SIG-M5 treated with dmso at 0.1 percent for 504 hours (cell line): ENCODE measurements around the gene ARID1B.

Experiments
- DNase-seq: peaks from one replicate; lab custom pipeline; 2025; ENCODE audit not compliant: unreplicated experiment; lab: John Stamatoyannopoulos, UW

The ARID1B gene

DNA sequence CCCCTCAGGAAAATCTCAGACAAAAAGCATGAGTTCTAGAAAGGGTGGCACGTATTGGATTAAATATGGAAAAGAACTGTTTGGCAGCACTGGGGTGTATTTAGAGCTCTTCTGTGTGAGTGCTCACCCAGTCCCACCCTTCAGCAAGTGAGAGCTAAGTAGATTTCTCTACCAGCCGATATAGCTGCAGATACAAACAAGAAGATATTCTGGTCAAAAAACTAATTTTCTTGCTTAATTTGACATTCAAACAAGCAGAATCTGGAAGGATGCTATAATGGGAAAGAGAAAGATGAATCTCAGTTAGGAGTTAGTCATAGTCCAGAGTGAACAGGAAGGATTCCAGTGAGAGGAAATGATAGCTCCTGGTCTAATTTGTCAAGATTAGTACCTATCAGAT lies 314.1 kb downstream of the ARID1B start:
- no peak for DNase-seq

GRCh38 chr6:157091856-157092460 lies 314.8 kb downstream of the ARID1B start:
- no peak for DNase-seq

GRCh38 chr6:157092736-157093135 lies 315.6 kb downstream of the ARID1B start:
- DNase-seq, result no peak

- no peak for DNase-seq
These were observed 316.4 kb downstream of the ARID1B start for GRCh38 chr6:157093536-157093935.

- no peak for DNase-seq
These were observed 316.9 kb downstream of the ARID1B start for GRCh38 chr6:157094038-157094437.

GRCh38 chr6:157095084-157095483 lies 317.9 kb downstream of the ARID1B start:
- no peak for DNase-seq

- no peak for DNase-seq
These were observed 318.4 kb downstream of the ARID1B start for GRCh38 chr6:157095569-157095968.

GRCh38 chr6:157096105-157096504 lies 318.9 kb downstream of the ARID1B start:
- DNase-seq, result no peak

- no peak for DNase-seq
These were observed 319.3 kb downstream of the ARID1B start for GRCh38 chr6:157096522-157096921.

- no peak for DNase-seq
These were observed 320.2 kb downstream of the ARID1B start for GRCh38 chr6:157097255-157097955.

DNA sequence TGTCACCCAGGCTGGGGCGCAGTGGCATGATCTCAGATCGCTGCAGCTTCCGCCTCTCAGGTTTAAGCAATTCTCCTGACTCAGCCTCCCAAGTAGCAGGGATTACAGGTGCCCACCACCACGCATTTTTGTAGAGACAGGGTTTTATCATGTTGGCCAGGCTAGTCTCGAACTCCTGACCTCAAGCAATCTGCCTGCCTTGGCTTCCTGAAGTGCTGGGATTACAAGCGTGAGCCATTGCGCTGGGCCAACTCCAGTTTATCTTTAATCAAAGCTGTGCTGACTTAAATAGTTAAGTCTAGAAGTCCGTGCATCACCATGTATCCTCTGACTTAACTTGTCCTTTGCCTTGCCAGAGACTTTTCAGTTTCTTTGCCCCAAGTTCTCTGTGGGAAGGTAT lies 321.8 kb downstream of the ARID1B start:
- DNase-seq, result no peak

- no peak for DNase-seq
These were observed 322.9 kb downstream of the ARID1B start for GRCh38 chr6:157099912-157100593.

- DNase-seq, result no peak
These were observed 324.0 kb downstream of the ARID1B start for GRCh38 chr6:157101166-157101565.

- DNase-seq, result no peak
These were observed 327.6 kb downstream of the ARID1B start for GRCh38 chr6:157104803-157105202.

- DNase-seq, result no peak
These were observed 329.3 kb downstream of the ARID1B start for GRCh38 chr6:157106487-157106886.

GRCh38 chr6:157107571-157107914 lies 330.4 kb downstream of the ARID1B start:
- DNase-seq, result no peak

DNA sequence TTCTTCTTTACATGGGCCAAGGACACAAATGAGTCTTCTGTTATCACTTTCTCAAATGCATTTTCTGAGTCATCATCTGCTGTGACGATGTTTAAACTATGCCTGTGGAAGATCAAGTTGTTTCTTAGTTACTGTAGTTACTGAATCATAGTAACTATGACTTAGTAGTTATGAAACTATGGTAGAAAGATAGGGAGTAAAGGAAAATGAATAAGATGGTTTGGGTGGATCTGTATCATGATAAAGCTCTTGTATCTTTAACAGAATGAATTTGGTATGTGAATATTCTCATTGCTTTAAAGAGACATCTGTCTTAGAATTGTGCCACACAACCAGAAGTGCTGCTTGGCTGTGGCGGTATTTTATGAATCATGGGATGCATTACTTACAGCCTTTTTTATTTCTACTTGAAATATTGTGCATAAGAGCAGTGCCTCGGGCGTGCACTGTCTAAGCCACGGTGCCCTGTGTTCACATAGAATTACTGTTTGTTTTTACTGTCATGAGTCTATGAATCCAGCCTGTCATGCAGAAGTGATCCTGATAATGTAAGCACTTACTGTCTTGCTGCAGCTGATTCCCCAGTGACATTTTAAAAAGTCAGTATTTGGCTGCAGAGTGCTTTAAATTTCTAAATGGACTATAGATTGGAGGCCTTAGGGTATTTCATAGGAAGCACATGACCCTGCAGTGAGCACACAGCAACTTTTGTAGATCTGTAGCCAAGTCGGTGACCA lies 330.9 kb downstream of the ARID1B start:
- no peak for DNase-seq

GRCh38 chr6:157108923-157109322 lies 331.7 kb downstream of the ARID1B start:
- no peak for DNase-seq

- DNase-seq, result no peak
These were observed 333.4 kb downstream of the ARID1B start for GRCh38 chr6:157110607-157111006.

DNA sequence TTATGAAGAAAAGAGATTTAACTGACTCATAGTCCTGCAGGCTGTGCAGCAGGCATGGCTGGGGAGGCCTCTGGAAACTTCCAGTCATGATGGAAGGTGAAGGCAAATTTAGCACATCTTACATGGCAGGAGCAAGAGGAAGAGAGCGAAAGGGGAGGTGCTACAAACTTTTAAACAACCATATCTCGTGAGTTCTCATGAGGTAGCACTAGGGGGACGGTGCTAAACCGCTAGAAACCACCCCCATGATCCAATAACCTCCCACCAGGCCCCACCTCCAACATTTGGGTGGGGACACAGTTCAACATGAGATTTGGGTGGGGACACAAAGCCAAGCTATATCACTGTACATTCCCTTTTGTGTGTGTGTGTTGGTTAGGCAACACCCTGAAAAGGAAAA lies 336.2 kb downstream of the ARID1B start:
- no peak for DNase-seq

DNA sequence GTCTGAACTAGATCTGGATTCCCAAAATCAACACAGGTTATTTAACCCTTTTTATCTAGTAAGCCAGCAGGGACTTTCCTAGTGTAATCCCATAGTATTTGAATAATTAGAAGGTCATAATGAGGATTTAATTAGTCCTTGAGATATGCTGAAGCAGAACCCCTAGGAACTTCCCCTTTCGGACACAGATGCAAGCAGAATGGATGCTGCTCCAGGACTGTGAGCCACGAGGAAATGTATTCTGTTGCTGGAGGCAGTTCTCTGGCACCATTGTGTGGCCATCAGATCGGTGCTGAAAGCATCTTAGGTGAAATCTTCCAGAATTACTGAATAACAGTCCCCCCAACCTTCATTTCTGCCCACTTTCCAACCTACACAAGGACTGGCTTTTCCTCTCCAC lies 339.2 kb downstream of the ARID1B start:
- DNase-seq, result no peak
